Measurements from ENCODE around the gene CNOT4.

GRCh38 chr7:135558881-135559280 is 49.0 kb upstream of the CNOT4 start:
- TF ChIP-seq CTCF (IDR thresholded peaks at IDR 0.05; ENCODE audit: low read depth, low read length), result no peak
- no peak for TF ChIP-seq EZH2phosphoT487 (IDR thresholded peaks at IDR 0.05; ENCODE audit: low read depth)
